NB4 (cell line): ENCODE results near the gene UVRAG.
A peak's percentile ranks its signal among the peaks of the same experiment; 100 is the strongest.

Experiments
- POLR2A ChIP-seq: IDR thresholded peaks from 2 replicates; pipeline ENCODE4 v1.6.1; 2011; ENCODE audit warnings: mild to moderate bottlenecking; ENCODE audit not compliant: insufficient read length; ENCODE audit errors: extremely low read depth
- TF ChIP-seq, protein P1 (sequence below): IDR thresholded peaks from one replicate; pipeline ENCODE4 v1.5.1; 2012; ENCODE audit warnings: low read depth, low read length

DNA sequence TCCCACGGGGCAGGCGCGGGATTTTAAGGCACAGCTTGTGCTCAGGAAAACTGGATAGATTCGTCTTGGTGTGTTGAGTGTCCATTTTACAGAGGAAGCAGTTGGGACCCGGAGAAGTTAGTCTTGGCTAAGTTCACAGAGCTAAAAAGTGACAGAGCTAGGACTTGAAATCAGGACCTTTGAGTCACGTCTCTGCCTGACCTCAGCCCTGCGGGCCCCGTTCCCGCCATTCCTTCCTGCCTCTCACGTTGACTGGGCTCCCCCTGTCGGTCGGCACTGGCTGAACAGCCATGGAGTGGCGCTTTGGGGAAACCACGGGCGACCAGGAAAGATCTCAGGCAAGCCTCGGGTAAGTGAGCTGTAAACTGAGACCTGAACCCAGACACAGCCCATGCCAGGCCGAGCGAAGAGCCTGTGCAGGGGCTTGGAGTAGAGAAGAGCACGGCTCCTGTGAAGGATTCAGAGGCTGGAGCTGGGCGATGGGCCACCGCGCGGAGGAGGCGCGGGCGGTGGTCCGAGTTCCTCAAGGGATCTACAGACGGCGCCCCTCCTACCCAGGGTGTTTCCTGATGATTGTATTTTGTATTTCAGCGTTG is 337.2 kb downstream of the UVRAG start:
- TF ChIP-seq, protein P1, sequence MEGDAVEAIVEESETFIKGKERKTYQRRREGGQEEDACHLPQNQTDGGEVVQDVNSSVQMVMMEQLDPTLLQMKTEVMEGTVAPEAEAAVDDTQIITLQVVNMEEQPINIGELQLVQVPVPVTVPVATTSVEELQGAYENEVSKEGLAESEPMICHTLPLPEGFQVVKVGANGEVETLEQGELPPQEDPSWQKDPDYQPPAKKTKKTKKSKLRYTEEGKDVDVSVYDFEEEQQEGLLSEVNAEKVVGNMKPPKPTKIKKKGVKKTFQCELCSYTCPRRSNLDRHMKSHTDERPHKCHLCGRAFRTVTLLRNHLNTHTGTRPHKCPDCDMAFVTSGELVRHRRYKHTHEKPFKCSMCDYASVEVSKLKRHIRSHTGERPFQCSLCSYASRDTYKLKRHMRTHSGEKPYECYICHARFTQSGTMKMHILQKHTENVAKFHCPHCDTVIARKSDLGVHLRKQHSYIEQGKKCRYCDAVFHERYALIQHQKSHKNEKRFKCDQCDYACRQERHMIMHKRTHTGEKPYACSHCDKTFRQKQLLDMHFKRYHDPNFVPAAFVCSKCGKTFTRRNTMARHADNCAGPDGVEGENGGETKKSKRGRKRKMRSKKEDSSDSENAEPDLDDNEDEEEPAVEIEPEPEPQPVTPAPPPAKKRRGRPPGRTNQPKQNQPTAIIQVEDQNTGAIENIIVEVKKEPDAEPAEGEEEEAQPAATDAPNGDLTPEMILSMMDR: peak; percentile 84
- TF ChIP-seq POLR2A: no peak
